Measurements from ENCODE around the gene SLIT3. TPM values are rescaled to one million over a fixed set of nuclear protein-coding genes. Genes with fewer than 3 reads are reported as not detected.

The SLIT3 gene
- total RNA-seq, 1 experiment from 2014 or later = 0.10 TPM

DNA sequence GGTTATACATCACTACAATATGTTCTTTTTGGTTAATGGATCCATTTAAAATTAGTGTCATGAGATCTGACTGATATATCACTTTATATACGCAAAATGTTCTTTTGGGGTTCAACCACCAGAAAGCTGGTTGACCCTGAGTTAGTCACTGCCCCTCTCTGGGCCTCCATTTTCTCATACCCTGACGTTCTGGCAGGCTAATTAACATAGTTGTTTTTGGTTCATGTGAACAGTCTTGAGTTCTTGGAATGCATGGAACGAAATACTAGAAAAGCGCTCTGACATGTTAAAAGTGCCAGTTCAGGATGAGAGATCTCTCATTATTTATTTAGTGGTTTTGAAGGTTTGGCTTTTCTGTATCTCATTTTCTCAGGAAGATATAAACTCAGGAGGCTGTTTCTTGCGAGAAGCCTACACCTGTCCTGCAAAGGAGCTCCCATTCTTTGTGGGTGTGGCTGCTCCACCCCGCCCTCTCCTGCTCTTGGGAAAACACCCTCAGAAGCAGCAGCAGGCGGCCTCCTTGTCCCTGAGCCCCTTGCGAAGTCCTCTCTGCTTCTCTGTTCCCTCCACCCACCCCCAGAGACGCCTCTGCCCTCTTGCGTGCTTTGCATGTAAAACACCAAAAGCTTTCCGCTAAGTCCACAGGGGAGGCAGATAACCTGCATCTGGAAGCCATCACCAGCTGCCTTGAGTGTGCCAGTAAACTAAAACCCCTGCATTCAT lies 419.4 kb downstream of the SLIT3 start:
- BruUV-seq (replicated peaks) = no TSS peak
- no peaks in the 10 kb centered on the region for H3K79me2 ChIP-seq (ENCODE audit: insufficient read depth, low read length)
- H3K4me3 ChIP-seq (replicated peaks in 1 of 2; ENCODE audit: low read depth in 1 of 2, low read length in 2 of 2) = no peak overlapping the region
- H3K4me2 ChIP-seq (ENCODE audit: low read length) = no peak overlapping the region
- ATAC-seq (peak; percentile 27; the same call in 1 of the 2 replicates), DNase-seq (ENCODE audit: low read depth, low spot score) (no peak)
- intact Hi-C loops (cut with micrococcal nuclease) = no loop called here
- H3K36me3 ChIP-seq (ENCODE audit: control insufficient read depth in 1 of 2, insufficient read depth in 2 of 2, low read length in 2 of 2) = no peaks in the 10 kb centered on the region
- no peak overlapping the region for H3K27ac ChIP-seq (ENCODE audit: low read depth, low read length)
- no peak overlapping the region for H2AFZ ChIP-seq (ENCODE audit: low read depth, low read length, poor library complexity, severe bottlenecking)
- peaks cover 57% of the 10 kb centered on the region for H3K27me3 ChIP-seq (ENCODE audit: insufficient read depth, low read length)
- ChIA-PET CTCF (no interaction called here), POLR2A (no interaction called here), RAD21 (ENCODE audit: low non-redundant PET in 1 of 2, low total read pairs in 2 of 2, uncharacterized antibody in 2 of 2, unreplicated experiment in 2 of 2) (no interaction called here)
- TF ChIP-seq EZH2phosphoT487 (IDR thresholded peaks at IDR 0.05; ENCODE audit: borderline replicate concordance) = no peak
- TF ChIP-seq EGR1 (IDR thresholded peaks at IDR 0.05; ENCODE audit: low read depth) = no peak
- TF ChIP-seq CEBPB (IDR thresholded peaks at IDR 0.05; ENCODE audit: low read depth) = no peak
- TF ChIP-seq SP1 (IDR thresholded peaks at IDR 0.05; ENCODE audit: low read depth) = no peak
- TF ChIP-seq TCF7L2 (IDR thresholded peaks at IDR 0.05; ENCODE audit: borderline replicate concordance, extremely low read depth, insufficient read depth, insufficient read length) = no peak
- TF ChIP-seq FOSL1 (IDR thresholded peaks at IDR 0.05; ENCODE audit: low read depth) = no peak
- no peak for TF ChIP-seq RAD21 (IDR thresholded peaks at IDR 0.05; ENCODE audit: low read depth)
- no peak for TF ChIP-seq SIN3A (IDR thresholded peaks at IDR 0.05; ENCODE audit: low read depth)
- no peak for TF ChIP-seq EZH2 (IDR thresholded peaks at IDR 0.05)
- no peak for TF ChIP-seq ZFX (IDR thresholded peaks at IDR 0.05)
- TF ChIP-seq POLR2AphosphoS5 (IDR thresholded peaks at IDR 0.05; ENCODE audit: low read depth, low read length) = no peak
- no peak for TF ChIP-seq ZNF274 (IDR thresholded peaks at IDR 0.05; ENCODE audit: low read depth, low read length)
- TF ChIP-seq CBX3 (IDR thresholded peaks at IDR 0.05; ENCODE audit: low read depth) = no peak
- TF ChIP-seq, protein P1, sequence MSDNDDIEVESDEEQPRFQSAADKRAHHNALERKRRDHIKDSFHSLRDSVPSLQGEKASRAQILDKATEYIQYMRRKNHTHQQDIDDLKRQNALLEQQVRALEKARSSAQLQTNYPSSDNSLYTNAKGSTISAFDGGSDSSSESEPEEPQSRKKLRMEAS (IDR thresholded peaks at IDR 0.05) = no peak
- H3K9me2 ChIP-seq (ENCODE audit: insufficient read depth) = no peaks in the 10 kb centered on the region
- no peak overlapping the region for H3K9ac ChIP-seq (ENCODE audit: low read length)
- H3K4me1 ChIP-seq (ENCODE audit: control insufficient read depth in 1 of 2, insufficient read depth in 2 of 2, low read length in 2 of 2) = no peaks in the 10 kb centered on the region
- H4K20me1 ChIP-seq (ENCODE audit: insufficient read depth) = no peaks in the 10 kb centered on the region
- no peaks in the 10 kb centered on the region for H3K9me3 ChIP-seq (ENCODE audit: control insufficient read depth in 1 of 2, insufficient read depth in 1 of 2, low read depth in 1 of 2, low read length in 2 of 2)

Measured in HCT116 (cell line).